Caco-2 (cell line): ENCODE data around the gene KCNQ5. TPM values are rescaled to one million over a fixed set of nuclear protein-coding genes. Genes with fewer than 3 reads are reported as not detected.

Experiments
- BruUV-seq: library from RNA; stranded (reverse); fragments of 400-500 nt; replicated peaks from 2 replicates; lab custom pipeline; 2021; lab: Mats Ljungman, UMichigan
- CTCF ChIA-PET: fragments of 300-600 bp; sonication (Branson Sonifier 250); formaldehyde crosslinking; loops from one replicate; lab custom pipeline; 2022; ENCODE audit warnings: antibody characterized with exemption; lab: Charles Lee
- POLR2A ChIA-PET: fragments of 300-600 bp; sonication (Branson Sonifier 250); formaldehyde crosslinking; loops from one replicate; lab custom pipeline; 2022; ENCODE audit warnings: antibody characterized with exemption; lab: Charles Lee
- DNase-seq, 2 experiments: peaks; one replicate each; pipeline versions ENCODE4 v3.0.0 to v3.0.0-alpha.2; 2020 to 2022
- H3K27me3 ChIP-seq: replicated peaks from 2 replicates; pipeline ENCODE4 v1.6.0; 2011; ENCODE audit warnings: low read length; ENCODE audit not compliant: control insufficient read depth, insufficient read depth
- H3K36me3 ChIP-seq: 2 replicates; pipeline ENCODE4 v1.5.1; 2011; ENCODE audit warnings: low read length; ENCODE audit not compliant: control insufficient read depth, insufficient read depth
- H3K4me1 ChIP-seq: fragments of 250-450 bp; sonication (Bioruptor Pico); 2 replicates; pipeline ENCODE4 v1.5.1; 2020; ENCODE audit warnings: mild to moderate bottlenecking
- H3K4me3 ChIP-seq: 2 replicates; pipeline ENCODE4 v1.5.1; 2011; ENCODE audit warnings: low read depth, mild to moderate bottlenecking, control low read depth, low read length
- H3K9me3 ChIP-seq: fragments of 250-450 bp; sonication (Bioruptor Pico); 2 replicates; pipeline ENCODE4 v1.5.1; 2020; ENCODE audit warnings: mild to moderate bottlenecking, moderate library complexity
- H3K27ac Mint-ChIP-seq: one replicate; pipeline ENCODE4 v1.8.0; 2022; ENCODE audit warnings: mixed read lengths; ENCODE audit not compliant: unreplicated experiment
- H3K27me3 Mint-ChIP-seq: one replicate; pipeline ENCODE4 v1.8.0; 2022; ENCODE audit warnings: mixed read lengths; ENCODE audit not compliant: insufficient read depth, unreplicated experiment
- H3K36me3 Mint-ChIP-seq: one replicate; pipeline ENCODE4 v1.8.0; 2022; ENCODE audit warnings: mild to moderate bottlenecking, mixed read lengths; ENCODE audit not compliant: insufficient read depth, unreplicated experiment
- H3K4me1 Mint-ChIP-seq: one replicate; pipeline ENCODE4 v1.8.0; 2022; ENCODE audit warnings: low read depth, mixed read lengths; ENCODE audit not compliant: unreplicated experiment
- H3K4me3 Mint-ChIP-seq: one replicate; pipeline ENCODE4 v1.8.0; 2022; ENCODE audit warnings: mild to moderate bottlenecking, moderate library complexity, mixed read lengths; ENCODE audit not compliant: unreplicated experiment
- H3K9me3 Mint-ChIP-seq: one replicate; pipeline ENCODE4 v1.8.0; 2022; ENCODE audit warnings: mixed read lengths; ENCODE audit not compliant: unreplicated experiment
- CTCF ChIP-seq, 2 experiments: fragments of 200-600 bp in 1 of 2; IDR thresholded peaks; 1 replicate in 1 of 2; 2 replicates in 1 of 2; pipeline versions ENCODE4 v1.5.1 to v1.8.0; 2011 to 2022; ENCODE audit warnings: antibody characterized with exemption in 1 of 2, control low read depth in 1 of 2, inconsistent platforms in 1 of 2, low read depth in 1 of 2, low read length in 1 of 2, mild to moderate bottlenecking in 1 of 2, moderate library complexity in 1 of 2; ENCODE audit not compliant: insufficient read depth in 1 of 2, severe bottlenecking in 1 of 2, unreplicated experiment in 1 of 2
- intact Hi-C: fragments of 100-400 bp; cut with micrococcal nuclease; formaldehyde crosslinking; loops from one replicate; pipeline ENCODE4 v1.10.0; 2022; ENCODE audit not compliant: unreplicated experiment
- total RNA-seq: library from RNA; stranded (reverse); gene quantifications from 2 replicates; pipeline ENCODE4 v1.2.3, GENCODE V29; 2022

The KCNQ5 gene
- total RNA-seq, 1 experiment from 2014 or later: 0.20 TPM

GRCh38 chr6:72672906-72673305, 51.0 kb downstream of the KCNQ5 start:
- Histone ChIP-seq H3K27me3 (no peaks in the 10 kb centered on the region), H3K4me3 (no peak overlapping the region), H3K36me3 (no peaks in the 10 kb centered on the region), H3K9me3 (no peaks in the 10 kb centered on the region), H3K4me1 (no peaks in the 10 kb centered on the region)
- Mint-ChIP-seq H3K27ac (no peak overlapping the region), H3K4me1 (no peaks in the 10 kb centered on the region), H3K36me3 (no peaks in the 10 kb centered on the region), H3K27me3 (peaks cover 3% of the 10 kb centered on the region), H3K9me3 (no peaks in the 10 kb centered on the region), H3K4me3 (no peak overlapping the region)
- CTCF ChIA-PET: no interaction called here
- intact Hi-C loops: no loop called here
- no peak for TF ChIP-seq CTCF (IDR thresholded peaks at IDR 0.05; ENCODE audit: insufficient read depth in 1 of 2, low read depth in 1 of 2, low read length in 1 of 2, severe bottlenecking in 1 of 2, unreplicated experiment in 1 of 2)
- no peak for DNase-seq
- BruUV-seq: no TSS peak
- POLR2A ChIA-PET: no interaction called here

- Histone ChIP-seq H3K4me1 (no peaks in the 10 kb centered on the region), H3K27me3 (no peaks in the 10 kb centered on the region), H3K9me3 (no peaks in the 10 kb centered on the region), H3K4me3 (no peak overlapping the region), H3K36me3 (no peaks in the 10 kb centered on the region)
- peaks cover 3% of the 10 kb centered on the region for H3K27me3 Mint-ChIP-seq
- no peak for DNase-seq
- H3K4me1 Mint-ChIP-seq: no peaks in the 10 kb centered on the region
- H3K4me3 Mint-ChIP-seq: no peak overlapping the region
- intact Hi-C loops: no loop called here
- CTCF ChIA-PET: no interaction called here
- H3K27ac Mint-ChIP-seq: no peak overlapping the region
- BruUV-seq: no TSS peak
- H3K36me3 Mint-ChIP-seq: no peaks in the 10 kb centered on the region
- H3K9me3 Mint-ChIP-seq: no peaks in the 10 kb centered on the region
- POLR2A ChIA-PET: no interaction called here
- no peak for TF ChIP-seq CTCF (IDR thresholded peaks at IDR 0.05; ENCODE audit: insufficient read depth in 1 of 2, low read depth in 1 of 2, low read length in 1 of 2, severe bottlenecking in 1 of 2, unreplicated experiment in 1 of 2)
These were observed 53.0 kb downstream of the KCNQ5 start for GRCh38 chr6:72674842-72675241.

DNA sequence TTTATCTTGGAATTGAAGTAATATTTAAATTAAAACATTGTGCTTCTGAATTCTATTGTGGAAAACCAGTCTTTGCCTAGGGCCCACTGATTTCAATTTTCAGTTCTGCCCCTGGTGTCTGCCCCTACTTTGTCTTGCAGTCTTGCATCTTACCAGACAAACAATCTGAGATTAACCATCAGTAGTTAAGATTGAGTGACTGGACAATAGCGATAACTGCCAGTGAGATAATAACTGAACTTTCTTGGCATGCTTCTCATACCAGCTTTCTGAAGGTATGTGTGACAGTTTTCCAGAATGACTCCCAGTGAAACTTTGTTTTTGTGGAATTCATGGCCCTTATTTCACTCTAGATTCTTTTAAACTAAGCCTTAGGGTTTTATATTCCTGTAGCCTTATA, 53.5 kb downstream of the KCNQ5 start:
- Mint-ChIP-seq H3K27me3 (peaks cover 3% of the 10 kb centered on the region), H3K9me3 (no peaks in the 10 kb centered on the region), H3K36me3 (no peaks in the 10 kb centered on the region), H3K4me1 (no peaks in the 10 kb centered on the region), H3K4me3 (no peak overlapping the region), H3K27ac (no peak overlapping the region)
- Histone ChIP-seq H3K4me1 (no peaks in the 10 kb centered on the region), H3K36me3 (no peaks in the 10 kb centered on the region), H3K9me3 (no peaks in the 10 kb centered on the region), H3K4me3 (no peak overlapping the region), H3K27me3 (no peaks in the 10 kb centered on the region)
- DNase-seq: no peak
- intact Hi-C loops: no loop called here
- POLR2A ChIA-PET: no interaction called here
- CTCF ChIA-PET: no interaction called here
- no peak for TF ChIP-seq CTCF (IDR thresholded peaks at IDR 0.05; ENCODE audit: insufficient read depth in 1 of 2, low read depth in 1 of 2, low read length in 1 of 2, severe bottlenecking in 1 of 2, unreplicated experiment in 1 of 2)
- BruUV-seq: no TSS peak
